GM18519 (cell line): ENCODE results near the gene PRIMA1.

ENCODE experiments used
- ATAC-seq: cut with Tn5 transposase; IDR thresholded peaks from one replicate; pipeline ENCODE4 v1.9.1; 2021; ENCODE audit warnings: mild to moderate bottlenecking, moderate library complexity; ENCODE audit not compliant: unreplicated experiment, low FRiP score

PRIMA1 gene

GRCh38 chr14:93797536-93797935, 9.3 kb upstream of the PRIMA1 start:
- ATAC-seq = no peak

- no peak for ATAC-seq
Observed at GRCh38 chr14:93797071-93797470, 8.8 kb upstream of the PRIMA1 start.

- ATAC-seq = no peak
Observed at GRCh38 chr14:93794756-93795155, 6.5 kb upstream of the PRIMA1 start.

- no peak for ATAC-seq
Observed at GRCh38 chr14:93793555-93794324, 5.5 kb upstream of the PRIMA1 start.

GRCh38 chr14:93792391-93792790, 4.1 kb upstream of the PRIMA1 start:
- ATAC-seq = no peak

GRCh38 chr14:93790966-93791365, 2.7 kb upstream of the PRIMA1 start:
- no peak for ATAC-seq

GRCh38 chr14:93789228-93790130, 1.2 kb upstream of the PRIMA1 start:
- no peak for ATAC-seq

- no peak for ATAC-seq
Observed at GRCh38 chr14:93788543-93789227, 400 bp upstream of the PRIMA1 start.

- no peak for ATAC-seq
Observed at GRCh38 chr14:93787465-93788292, 606 bp downstream of the PRIMA1 start.

GRCh38 chr14:93785423-93785822, 2.9 kb downstream of the PRIMA1 start:
- no peak for ATAC-seq

GRCh38 chr14:93784878-93785277, 3.4 kb downstream of the PRIMA1 start:
- no peak for ATAC-seq

GRCh38 chr14:93780813-93781400, 7.4 kb downstream of the PRIMA1 start:
- no peak for ATAC-seq

GRCh38 chr14:93778856-93779629, 9.2 kb downstream of the PRIMA1 start:
- ATAC-seq = no peak

- no peak for ATAC-seq
Observed at GRCh38 chr14:93778453-93778852, 9.8 kb downstream of the PRIMA1 start.

GRCh38 chr14:93775744-93776143, 12.5 kb downstream of the PRIMA1 start:
- ATAC-seq = no peak

- no peak for ATAC-seq
Observed at GRCh38 chr14:93775158-93775557, 13.1 kb downstream of the PRIMA1 start.

- ATAC-seq = no peak
Observed at GRCh38 chr14:93772263-93772662, 16.0 kb downstream of the PRIMA1 start.

- no peak for ATAC-seq
Observed at GRCh38 chr14:93765970-93766369, 22.3 kb downstream of the PRIMA1 start.

- ATAC-seq = no peak
Observed at GRCh38 chr14:93765155-93765554, 23.1 kb downstream of the PRIMA1 start.
